HG03354 (cell line): ENCODE results near the gene DUSP22.

Experiments used
- ATAC-seq: cut with Tn5 transposase; IDR thresholded peaks from one replicate; pipeline ENCODE4 v1.9.1; 2021; ENCODE audit warnings: mild to moderate bottlenecking; ENCODE audit not compliant: unreplicated experiment, poor library complexity, severe bottlenecking

Gene DUSP22

DNA sequence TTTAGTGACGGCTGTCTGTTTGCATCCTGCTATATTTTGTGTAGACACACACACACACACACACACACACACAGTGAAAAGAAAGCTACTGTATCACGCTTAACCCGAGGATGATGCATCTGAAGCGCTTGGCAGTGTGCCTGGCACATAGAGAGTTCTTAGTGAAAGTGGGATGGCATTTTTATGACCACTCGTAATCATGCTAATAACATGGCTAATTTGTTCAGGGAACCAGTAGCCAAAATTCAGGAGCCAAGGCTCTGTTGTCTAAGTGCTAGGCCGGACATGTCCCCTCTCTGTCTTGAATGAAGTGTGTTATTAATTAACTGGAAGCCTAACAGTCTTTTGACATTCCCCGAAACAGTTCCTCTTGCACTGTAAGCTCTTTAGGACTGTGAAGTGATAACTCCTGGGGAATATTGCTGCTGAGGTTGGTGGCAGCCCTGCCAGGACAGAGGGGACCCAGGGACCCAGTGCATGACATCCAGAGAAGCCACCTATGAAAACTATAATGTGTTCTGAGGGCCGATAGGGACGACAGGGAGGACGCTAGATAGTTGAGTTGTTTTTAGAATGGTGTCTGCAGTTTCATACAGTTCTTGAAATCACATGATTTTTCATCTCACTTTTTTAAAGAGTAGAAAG is 54.2 kb downstream of the DUSP22 start:
- no peak for ATAC-seq

DNA sequence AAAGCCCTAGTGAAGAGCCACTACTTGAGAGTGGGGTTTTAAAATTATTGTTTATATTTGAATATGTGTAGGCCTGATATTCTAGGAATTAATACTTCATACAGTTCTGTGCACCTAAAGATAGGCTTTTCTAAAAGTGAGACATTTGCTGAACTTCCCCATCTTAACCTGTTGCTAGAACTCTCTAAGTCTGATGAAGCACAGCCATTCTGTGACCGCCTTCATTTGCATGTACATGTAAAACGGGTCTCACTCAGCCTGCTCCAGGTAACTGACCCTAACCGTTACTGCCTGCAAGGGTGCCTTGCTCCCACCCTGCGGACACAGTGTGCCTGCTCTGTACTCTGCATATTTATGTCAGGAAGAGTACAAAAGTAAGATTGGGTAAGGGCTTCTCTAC is 54.9 kb downstream of the DUSP22 start:
- ATAC-seq: peak; percentile 84

DNA sequence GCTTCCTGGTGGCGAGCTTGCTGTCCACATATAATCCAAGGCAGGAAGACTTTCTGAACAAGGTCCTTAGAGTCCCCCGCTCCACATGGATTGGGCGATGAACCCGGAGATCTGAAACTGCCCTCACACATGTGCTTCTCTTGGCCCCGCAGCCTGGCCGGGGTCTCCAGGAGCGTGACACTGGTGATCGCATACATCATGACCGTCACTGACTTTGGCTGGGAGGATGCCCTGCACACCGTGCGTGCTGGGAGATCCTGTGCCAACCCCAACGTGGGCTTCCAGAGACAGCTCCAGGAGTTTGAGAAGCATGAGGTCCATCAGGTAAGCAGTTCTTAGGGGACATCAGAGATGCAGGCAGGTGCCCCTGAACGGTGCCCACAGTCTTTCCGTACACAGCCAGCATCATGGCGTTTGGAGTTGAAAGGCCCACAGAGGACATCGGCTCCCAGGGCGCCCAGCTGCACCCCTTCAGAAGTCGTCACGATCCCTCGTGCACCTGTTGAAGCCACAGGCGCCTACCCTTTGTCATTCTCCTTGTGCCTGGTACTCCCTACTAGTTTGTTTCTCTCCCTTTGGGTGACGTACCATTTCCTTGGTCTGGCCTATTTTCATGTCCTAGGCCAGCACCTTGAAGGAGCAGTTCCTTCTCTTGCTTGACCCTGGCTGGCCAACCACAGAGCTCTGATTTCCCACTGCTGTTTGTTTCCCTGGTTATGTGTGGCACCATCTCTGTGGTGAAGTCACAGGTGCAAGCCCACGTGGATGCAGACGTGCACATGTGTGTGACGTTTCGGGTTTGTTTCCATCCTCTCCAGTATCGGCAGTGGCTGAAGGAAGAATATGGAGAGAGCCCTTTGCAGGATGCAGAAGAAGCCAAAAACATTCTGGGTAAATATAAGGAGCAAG is 55.9 kb downstream of the DUSP22 start:
- ATAC-seq: no peak

DNA sequence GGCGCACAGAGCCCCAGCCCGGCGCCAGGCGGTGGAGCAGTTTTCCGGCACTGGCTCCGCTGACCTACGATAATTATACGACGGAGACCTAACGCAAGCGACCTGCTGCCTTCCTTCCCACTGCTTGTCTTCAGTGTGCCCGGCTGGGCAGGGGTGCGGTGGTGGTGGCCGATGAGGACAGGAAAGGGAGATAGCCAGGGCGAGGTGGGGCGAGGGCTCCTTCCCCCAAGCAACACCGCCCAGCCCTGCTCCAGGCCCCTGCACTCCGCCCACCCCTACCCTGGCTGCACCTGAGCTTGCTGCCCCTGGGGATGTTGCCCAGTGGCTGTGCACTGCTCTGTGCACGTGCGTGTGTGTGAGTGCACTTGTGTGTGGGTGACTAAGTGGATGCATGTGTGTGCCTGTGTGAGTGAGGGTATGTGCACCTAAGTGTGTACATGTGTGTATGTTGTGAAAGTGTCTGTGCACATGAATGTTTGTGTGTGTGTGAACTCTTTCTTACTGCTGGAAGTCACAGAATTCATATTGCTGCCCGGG is 56.6 kb downstream of the DUSP22 start:
- ATAC-seq: no peak

DNA sequence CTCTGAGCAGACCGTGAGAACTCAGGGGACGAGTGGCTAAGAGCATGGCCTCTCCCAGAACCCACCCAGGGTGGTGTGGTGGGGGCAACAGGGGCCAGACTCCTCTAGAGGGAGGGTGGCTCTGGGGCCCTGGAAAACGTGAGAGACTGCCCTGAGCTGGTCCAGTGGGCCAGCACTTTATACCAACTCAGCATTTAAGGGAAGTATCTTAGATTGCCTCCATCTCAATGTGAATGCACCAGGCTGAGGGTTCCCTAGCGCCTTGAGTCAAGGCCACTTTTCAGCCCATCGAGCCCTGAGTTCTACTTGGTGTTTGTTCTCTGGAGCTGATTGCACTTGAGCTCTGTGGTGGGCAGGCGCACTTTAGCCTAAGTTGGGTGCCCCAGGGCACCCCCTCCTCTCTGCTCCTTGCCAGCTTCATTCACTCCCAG is 57.2 kb downstream of the DUSP22 start:
- ATAC-seq: no peak

- ATAC-seq: no peak
Measured at GRCh38 chr6:350371-350770, 58.1 kb downstream of the DUSP22 start.

GRCh38 chr6:351011-351866 is 59.0 kb downstream of the DUSP22 start:
- ATAC-seq: no peak

GRCh38 chr6:351867-352289 is 59.6 kb downstream of the DUSP22 start:
- ATAC-seq: no peak

DNA sequence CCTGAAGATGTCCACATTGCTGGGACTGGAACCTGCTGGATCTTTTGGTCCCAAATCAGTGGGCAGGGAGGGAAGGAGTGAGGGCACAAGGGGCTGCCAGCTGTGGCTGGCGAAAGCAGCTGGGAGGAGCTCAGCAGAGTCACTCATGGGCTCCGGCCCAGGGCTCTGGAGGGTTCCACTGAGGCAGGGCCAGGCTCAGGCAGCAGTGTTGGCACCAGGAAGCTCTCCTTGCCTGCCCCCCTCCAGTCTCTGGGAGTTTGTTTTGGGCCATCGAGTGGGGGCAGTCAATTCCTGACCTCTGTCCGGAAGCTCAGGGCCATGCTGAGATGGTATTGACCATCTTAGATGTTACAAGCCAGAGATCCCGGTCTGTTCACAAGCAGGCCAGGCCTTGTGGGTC is 60.2 kb downstream of the DUSP22 start:
- ATAC-seq: no peak

DNA sequence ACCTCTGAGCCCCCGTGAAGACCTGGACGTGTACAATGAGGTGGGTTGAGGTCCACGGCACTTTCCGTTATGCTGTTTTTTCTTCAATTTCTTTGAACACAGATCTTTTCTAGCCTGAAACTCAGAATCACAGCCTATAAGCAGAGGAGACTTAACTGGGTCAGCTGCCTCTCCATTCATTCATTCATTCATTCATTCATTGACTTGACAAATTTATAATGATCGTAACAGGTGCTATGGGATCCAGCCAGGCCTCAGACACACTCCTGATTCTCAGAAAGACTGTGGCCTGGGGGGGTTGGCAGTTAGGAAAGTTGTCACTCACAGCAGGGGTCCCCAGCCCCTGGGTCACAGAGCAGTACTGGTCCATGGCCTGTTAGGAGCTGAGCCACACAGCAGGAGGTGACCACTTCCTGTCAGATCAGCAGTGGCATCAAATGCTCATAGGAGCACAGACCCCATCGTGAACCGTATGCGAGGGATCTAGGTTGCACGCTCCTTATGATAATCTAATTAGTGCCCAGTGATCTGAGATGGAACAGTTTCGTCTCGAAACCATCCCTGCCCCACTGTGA is 60.7 kb downstream of the DUSP22 start:
- ATAC-seq: no peak

- no peak for ATAC-seq
Measured at GRCh38 chr6:353642-354614, 61.6 kb downstream of the DUSP22 start.

DNA sequence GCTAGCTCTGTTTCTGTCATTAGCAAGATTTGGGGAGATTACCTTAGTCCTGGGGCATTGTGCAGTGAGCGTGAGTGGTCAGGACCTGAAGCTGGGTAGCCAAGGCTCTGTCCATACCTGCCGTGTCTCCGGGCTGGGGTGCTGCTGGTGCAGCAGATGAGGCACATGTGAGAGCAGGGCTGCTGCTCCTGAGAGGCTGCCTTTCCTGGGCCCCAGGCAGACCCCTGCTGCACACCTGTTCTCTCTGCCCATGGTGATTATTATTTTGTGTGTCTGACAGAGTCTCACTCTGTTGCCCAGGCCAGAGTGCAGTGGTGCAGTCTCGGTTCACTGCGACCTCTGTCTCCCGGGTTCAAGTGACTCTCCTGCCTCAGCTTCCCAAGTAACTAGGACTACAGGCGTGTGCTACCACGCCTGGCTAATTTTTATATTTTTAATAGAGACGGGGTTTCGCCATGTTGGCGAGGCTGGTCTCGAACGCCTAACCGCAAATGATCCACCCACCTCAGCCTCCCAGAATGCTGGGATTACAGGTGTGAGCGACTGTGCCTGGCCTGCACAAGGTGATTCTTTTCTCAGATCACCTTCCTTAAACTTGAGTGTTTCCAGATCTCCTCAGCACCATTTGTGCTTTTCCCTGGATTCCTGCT is 62.5 kb downstream of the DUSP22 start:
- no peak for ATAC-seq

GRCh38 chr6:355373-356208 is 63.3 kb downstream of the DUSP22 start:
- ATAC-seq: no peak

- peak; percentile 61 for ATAC-seq
Measured at GRCh38 chr6:356828-357251, 64.6 kb downstream of the DUSP22 start.

DNA sequence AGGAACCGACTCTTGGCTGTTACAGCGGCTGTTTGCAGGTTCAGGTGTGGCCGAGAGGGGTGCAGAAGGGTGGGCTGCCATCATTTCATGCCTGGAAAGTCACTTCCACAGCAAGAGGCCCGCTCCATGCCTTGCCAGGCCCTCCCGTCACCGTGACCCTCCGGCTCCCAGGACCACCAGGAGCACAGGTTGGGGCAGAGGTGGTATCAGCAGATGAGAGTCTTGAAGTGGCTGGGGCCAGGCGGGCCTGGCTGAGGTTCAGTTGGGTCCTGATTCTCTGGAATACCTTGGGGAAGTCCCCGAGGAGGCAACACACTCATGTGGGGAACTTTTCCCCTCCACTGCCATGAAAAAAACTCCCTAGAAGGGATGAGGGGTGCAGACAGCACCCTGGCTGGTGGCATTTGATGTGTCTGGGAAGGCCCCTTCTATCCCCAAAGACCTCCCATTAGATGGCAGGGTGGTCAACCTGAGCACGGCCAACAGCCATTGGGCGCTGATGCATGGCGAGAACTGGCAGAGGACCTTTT is 65.0 kb downstream of the DUSP22 start:
- no peak for ATAC-seq

GRCh38 chr6:357791-358341 is 65.6 kb downstream of the DUSP22 start:
- no peak for ATAC-seq

DNA sequence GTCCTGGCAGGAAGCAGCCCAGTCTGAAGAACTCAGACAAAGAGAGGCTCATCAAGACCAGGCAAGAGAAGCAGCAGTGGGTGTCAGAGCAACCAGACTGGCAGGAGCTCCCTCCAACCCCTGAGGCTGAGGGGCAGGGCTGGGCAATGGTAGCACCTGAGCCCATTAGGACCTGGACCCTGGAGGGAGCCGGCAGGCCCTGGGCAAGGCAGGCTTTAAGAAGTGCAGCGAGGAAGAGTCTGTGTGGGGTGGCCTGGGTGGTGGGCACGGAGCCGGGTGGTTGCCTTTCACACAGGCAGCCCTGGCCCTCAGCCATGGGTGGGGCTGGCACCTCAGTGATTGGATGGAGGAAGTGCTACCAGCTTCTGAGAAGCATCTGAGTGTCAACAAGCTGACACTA is 66.1 kb downstream of the DUSP22 start:
- no peak for ATAC-seq
